Kidney glomerular epithelial cell (primary cell): ENCODE data around the gene SIGLEC10.

ENCODE experiments used
- DNase-seq: peaks from one replicate; lab custom pipeline; 2025; lab: John Stamatoyannopoulos, UW

Gene SIGLEC10

GRCh38 chr19:51392701-51393100 is 24.7 kb downstream of the SIGLEC10 start:
- no peak for DNase-seq

- no peak for DNase-seq
Observed at GRCh38 chr19:51391073-51391611, 26.3 kb downstream of the SIGLEC10 start.

- no peak for DNase-seq
Observed at GRCh38 chr19:51389143-51389542, 28.3 kb downstream of the SIGLEC10 start.

GRCh38 chr19:51387924-51388389 is 29.5 kb downstream of the SIGLEC10 start, which contains the start of gene LIM2:
LIM2 (minus strand) TSS chr19:51387974; CDS start chr19:51387443, 531 bp downstream.
- no peak for DNase-seq

- no peak for DNase-seq
Observed at GRCh38 chr19:51386882-51387520, 30.4 kb downstream of the SIGLEC10 start.

GRCh38 chr19:51382004-51382403 is 35.4 kb downstream of the SIGLEC10 start:
- DNase-seq, result no peak

GRCh38 chr19:51380379-51380778 is 37.1 kb downstream of the SIGLEC10 start:
- DNase-seq, result no peak

GRCh38 chr19:51377422-51377821 is 40.0 kb downstream of the SIGLEC10 start:
- no peak for DNase-seq

- DNase-seq, result no peak
Observed at GRCh38 chr19:51375504-51376221, 41.8 kb downstream of the SIGLEC10 start.

- DNase-seq, result no peak
Observed at GRCh38 chr19:51372649-51373504, 44.6 kb downstream of the SIGLEC10 start, which contains the start of gene NKG7. NKG7 (minus strand) TSS chr19:51372654; CDS start chr19:51372535, 119 bp downstream.

- no peak for DNase-seq
Observed at GRCh38 chr19:51372021-51372648, 45.3 kb downstream of the SIGLEC10 start.

GRCh38 chr19:51371186-51371690 is 46.2 kb downstream of the SIGLEC10 start:
- no peak for DNase-seq

GRCh38 chr19:51370230-51370629 is 47.2 kb downstream of the SIGLEC10 start:
- no peak for DNase-seq

GRCh38 chr19:51368366-51369282 is 48.8 kb downstream of the SIGLEC10 start, which contains the start of gene CLDND2:
CLDND2 (minus strand) TSS chr19:51369003; CDS start chr19:51368577, 426 bp downstream.
- DNase-seq, result no peak

- peak; percentile 96 for DNase-seq
Observed at GRCh38 chr19:51367565-51368365, 49.7 kb downstream of the SIGLEC10 start.

- DNase-seq, result no peak
Observed at GRCh38 chr19:51367255-51367564, 50.2 kb downstream of the SIGLEC10 start.

GRCh38 chr19:51366389-51367254 is 50.8 kb downstream of the SIGLEC10 start:
- DNase-seq, result peak; percentile 89

- DNase-seq, result no peak
Observed at GRCh38 chr19:51365965-51366388, 51.5 kb downstream of the SIGLEC10 start, which contains the start of gene ETFB. ETFB (minus strand) TSS chr19:51366388; CDS start chr19:51366326, 62 bp downstream.
